C1 segment of cervical spinal cord (tissue), 14 donors: Measurements from ENCODE around the gene NT5DC3.
"Not testable (repeated sequence)": the region's sequence is repeated elsewhere in the genome, so short reads cannot be mapped to it uniquely, and the experiment has no call there.

ENCODE experiments used
- DNase-seq, 14 donors: peaks; one replicate each; lab custom pipeline; 2025; lab: John Stamatoyannopoulos, UW

Gene NT5DC3

DNA sequence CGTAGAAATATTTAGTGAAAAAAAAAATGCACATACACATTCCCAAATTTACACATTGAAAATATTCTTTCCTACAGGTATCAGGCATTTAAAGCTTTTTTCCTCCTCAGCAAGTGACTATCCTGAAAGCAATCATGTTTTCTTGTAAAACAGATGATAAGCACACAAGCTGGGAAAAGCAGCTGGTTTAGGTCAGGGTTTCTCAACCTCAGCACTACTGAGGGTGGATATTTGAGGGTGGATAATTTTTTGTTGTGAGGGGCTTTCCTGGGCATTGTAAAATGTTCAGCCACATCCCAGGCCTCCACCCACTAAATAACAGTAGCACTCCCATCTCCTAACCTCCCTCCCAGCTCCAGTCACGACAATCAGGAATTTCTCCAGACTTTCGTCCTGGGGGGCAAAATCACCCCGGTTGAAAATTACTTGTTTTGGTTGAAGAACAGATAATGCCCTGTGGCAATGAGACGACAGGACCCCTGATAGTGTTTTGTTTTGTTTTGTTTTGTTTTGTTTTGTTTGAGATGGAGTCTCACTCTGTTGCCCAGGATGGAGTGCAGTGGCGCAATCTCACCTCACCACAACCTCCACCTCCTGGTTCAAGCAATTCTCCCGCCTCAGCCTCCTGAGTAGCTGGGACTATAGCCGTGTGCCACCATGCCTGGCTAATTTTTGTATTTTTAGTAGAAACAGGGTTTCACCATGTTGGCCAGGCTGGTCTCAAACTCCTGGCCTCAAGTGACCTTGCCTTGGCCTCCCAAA is 15.0 kb upstream of the NT5DC3 start:
- no peak for DNase-seq

DNA sequence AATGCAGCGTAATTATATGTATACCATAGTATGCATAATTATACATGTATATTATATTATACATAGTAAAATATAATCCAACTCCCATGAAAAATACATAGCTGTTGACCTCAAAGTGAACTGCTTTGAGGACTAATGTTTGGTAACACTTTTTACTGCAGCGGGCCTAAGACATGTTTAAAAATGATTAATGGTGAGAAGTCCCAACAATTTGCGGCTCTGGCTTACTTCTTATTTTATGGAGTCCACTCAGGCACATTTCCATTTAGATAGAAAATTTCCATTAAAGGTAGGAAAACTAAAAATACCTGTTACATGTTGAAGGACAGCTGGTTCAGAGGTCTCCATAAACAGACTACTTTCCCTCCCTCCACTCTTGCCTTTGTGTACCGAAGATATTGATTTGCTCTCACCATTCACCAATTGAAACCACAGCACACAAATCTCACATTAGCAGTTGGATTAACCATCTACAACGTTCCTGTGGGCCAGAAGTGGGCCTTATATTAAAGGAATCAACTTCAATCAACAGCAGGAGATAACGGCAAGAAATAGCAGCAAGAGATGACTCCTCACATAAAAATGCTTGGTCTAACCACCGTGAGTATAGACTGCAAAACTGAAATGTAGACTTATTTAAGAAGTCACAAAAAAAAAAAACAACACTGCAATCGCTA is 14.1 kb upstream of the NT5DC3 start:
- DNase-seq = no peak

DNA sequence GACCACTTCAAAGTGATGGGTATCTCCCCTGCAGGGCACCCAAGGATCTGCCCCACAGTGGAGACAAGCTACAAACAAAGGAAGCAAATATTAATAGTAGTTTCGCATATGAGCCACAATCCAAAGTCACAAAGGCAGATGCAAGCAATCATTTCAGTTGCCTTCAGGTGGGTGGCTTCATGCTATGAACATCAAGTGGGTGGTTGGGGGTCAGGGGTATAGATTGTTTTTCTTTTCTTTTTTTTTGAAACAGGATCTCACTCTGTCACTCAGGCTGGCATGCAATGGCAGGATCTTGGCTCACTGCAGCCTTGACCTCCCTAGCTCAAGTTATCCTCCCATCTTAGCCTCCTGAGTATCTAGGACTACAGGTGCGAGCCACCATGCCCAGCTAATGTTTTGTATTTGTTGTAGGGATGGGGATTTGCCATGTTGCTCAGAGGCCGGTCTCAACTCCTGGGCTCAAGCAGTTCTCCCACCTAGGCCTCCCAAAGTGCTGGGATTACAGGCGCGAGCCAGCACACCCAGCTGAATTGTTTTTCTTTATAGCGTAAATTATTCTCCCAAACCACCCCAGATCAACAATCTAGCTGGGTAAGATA is 13.4 kb upstream of the NT5DC3 start:
- DNase-seq = no peak

DNA sequence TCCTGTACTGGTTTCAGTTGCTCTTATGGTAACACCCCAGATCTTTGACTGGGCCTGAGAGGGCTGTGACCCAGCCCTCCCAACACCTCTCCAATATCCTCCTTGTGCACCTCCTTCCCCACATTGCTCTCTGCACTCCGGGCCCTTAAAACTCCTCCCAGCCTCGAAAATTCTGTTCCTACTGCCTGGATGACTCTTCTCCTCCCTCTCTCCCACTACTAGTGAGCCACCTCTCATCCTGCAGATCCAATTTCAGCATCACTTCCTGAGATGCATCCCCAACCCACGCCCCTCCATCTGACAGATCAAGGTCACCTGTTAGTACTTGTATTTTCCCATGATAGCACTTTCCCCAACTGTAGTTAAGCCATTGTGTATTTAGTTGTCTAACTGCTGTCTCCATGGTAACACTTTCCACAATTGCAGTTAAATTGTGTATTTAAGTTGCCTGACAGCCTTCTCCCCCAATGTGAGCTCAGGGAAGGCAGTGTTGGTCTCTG is 11.5 kb upstream of the NT5DC3 start:
- DNase-seq = no peak

DNA sequence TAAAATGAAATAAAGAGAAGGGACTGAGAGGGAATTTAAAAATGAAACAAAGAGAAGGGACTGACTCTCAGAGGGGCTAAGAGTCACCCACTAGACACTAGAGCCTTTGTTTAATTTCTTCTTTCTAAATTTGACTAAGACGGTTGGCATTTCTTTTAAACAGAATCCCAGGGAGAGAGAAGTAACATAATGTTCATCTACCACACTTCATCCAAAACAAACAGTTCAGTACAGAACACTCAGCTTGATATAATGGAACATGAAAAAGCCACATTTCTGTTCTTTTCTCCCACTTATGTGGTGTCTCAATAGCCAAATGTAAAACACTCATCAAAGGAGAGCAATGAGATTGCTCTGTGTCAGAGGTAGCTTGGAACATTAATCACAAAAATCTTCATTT is 10.1 kb upstream of the NT5DC3 start:
- no peak for DNase-seq

DNA sequence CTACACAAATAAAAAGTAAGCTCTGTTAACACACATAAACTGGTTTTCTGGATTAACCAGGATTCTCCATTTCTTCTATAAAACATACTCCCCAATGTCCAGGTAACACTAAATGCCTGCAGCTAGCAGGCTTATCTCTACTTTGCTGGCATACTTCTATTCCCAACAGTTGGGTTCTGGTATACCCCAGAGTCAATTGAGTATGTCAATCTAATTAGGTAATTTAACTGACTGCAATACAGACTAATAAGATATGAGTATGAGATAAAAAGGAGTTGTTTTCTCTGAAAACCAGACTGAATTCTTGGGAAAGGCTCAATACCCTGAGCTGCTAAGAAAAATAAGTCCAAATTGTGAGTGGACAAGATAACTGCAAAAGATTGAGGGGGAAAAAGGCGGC is 9.4 kb upstream of the NT5DC3 start:
- no peak for DNase-seq

DNA sequence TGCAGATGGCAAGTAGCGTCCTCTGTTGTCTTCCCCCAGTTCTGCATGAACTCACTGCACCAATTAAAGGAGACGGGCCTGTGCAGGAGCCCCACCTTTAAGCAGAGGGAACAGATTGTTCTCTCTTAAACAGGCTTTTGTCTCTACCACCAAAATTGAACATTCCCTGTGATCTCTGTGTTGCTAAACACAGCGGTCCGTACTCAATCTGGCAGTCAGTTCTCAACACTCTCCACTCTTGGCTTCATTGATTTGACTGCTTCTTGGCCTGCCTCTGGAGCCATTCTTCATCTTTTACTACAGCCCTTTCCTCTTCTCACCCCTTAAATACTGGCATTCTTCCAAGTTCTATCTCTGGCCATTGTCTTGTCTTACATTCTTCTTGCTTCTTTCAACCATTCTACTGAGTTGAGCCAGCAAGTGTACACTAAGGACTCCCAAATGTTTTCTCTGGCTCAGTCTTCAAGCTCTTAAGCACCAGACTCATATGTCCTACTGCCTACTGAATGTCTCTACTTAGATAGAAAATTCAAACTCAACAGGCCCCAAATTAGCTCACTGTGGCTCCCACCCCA is 8.0 kb upstream of the NT5DC3 start:
- DNase-seq = peak in 1 of 14 donors; percentile 4

DNA sequence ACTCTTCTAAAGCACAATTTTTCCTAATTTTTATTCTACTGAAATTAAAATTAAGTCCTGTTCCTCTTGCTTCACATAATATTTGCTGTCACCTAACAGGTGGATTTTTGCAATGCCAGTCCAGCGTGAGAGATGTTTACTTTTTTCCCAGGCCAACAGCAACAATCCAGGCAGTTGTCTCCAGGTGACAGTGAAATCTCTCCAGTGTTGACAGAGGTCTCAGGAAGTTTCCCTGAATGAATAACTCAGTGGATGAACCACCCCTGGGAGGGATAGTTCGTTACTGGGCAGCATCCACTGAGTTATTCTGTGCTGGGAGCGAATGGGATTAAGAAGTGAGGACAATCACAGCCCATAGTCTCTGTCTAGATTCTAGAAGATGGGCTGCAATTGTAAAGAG is 7.1 kb upstream of the NT5DC3 start:
- DNase-seq = no peak

DNA sequence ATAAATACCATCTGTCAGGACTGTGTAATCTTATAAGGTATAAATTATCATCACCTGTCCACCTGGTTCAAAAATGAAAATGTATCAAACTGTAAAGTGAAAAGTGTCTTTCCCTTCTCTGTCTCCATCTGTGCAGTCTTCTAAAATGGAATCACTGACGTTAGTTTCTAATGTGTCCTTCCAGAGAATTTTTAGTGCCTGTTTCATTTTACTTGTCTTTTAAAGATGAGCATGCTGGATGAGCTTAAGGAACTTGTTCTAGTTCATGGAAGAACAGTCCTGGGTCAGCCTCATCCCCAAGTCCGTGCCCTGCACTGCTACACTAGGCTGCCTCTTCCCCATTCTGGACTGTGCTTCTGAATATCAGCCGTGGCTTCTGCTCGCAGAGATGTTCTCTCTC is 5.4 kb upstream of the NT5DC3 start:
- no peak for DNase-seq

DNA sequence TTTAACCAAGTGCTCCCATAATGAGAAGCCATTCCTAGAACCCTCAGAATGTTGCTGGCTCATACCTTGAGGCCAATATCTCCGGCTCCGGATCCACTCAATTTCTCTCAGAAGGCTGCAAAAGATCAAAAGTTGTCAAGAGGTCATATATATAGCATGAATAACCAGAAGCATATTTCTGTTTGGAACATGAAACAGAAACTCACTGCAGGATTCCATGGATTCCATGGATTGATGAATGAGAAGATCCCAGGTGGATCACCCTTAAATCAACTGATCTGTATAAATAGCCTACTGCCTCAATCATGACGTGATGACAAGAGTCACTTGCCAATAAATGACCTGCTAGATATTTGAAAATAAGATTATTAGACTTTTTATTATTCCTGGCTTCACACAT is 3.3 kb upstream of the NT5DC3 start:
- no peak for DNase-seq

DNA sequence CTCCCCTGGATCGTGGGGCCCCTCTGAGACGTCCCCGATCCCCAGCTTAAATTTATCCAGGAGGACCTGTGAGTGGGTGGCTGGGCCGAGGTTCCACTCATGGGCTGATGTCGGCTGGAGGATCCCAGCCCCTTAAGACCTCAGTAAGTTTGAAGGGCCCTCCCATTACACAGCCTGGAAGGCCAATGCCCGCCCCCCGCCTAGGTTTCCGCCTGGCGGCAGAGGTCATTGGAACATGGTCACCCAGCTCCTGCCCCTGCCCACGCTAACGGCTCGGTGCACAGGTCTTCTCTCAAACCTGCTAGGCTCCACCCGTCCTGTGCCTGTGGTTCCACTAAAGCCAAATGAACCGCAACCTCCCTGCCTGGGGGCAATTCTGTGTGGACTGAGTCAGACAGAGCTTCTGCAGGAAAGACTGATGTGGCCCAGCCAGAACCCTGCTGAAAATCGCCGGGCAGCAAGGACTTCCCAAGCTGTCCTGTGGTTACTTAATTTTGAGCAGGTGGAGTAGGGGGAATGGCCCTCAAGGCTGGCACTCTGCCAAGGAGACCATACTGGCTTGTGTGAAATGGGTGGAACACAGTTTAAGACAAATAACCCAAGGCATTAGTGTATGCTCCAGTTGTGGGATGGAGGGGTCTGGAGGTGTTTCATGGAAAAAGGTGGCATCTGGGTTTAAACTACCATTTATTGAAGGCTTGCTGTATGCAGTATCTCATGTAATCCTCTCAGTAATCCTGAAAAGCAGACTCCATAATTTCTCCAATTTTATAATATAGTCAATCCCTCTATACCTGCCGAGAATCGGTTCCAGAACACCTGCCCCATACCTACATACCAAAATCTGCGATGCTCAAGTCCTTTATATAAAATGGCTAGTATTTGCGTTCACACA is 903 bp upstream of the NT5DC3 start:
- peak in 4 of 14 donors; percentile 23 to 52 (median 39) for DNase-seq

DNA sequence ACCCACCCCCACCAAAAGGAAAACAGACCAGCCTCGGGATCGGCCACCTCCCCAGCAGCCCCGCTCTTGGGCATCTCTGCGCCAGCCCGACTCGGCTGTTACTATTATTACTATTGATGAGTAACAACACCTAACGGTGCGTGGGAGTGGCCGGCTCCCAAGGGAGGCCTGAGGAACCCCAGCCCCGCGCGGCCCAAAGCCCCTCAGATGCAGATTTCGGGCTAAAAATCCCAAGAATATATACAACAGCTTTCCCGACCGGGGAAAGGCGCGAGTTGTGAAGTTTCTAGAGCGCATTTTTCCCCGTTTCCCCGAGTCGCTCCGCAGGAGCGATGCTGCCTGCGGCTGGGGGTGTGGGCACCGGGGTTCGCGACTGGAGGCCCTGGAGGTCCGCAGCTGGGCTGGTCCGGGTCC is 565 bp downstream of the NT5DC3 start:
- DNase-seq = no peak

DNA sequence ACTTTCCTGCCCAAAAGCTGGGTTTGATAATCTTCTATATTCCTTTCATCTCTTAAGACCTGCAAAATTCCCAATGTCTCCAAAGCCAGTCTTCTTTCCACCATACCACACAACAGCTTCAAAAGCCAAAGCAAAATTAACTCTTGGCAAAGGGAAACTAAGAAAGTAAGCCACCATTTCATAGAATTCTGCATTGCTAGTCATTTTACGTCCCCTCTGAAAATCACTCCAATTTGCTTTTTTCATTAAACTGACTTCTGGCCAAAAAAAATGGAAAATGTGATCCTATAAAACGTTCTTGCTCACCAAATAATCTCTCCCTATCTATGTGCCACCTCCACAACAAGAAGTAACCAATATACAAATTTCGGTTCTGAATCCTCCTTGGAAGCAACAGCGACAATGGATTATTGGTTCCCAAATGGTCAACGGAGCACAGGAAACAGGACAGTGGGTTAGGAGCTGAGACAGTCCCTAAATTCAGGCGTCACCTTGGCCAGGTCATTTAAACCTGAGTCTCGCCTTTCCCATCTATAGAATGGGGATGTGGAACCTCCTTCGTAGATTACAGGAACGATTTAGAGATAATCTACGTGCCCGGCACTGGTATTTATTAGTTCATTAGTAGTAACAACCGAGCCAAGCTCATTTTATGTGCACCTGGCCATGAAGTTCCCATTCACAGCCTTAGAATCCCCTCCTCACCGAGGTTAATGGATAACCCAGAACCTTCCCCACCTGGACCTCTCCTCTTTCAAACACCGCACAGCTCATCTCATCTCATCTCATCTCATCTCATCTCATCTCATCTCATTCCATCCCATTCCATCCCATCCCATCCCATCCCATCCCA is 1.2 kb downstream of the NT5DC3 start:
- no peak for DNase-seq

DNA sequence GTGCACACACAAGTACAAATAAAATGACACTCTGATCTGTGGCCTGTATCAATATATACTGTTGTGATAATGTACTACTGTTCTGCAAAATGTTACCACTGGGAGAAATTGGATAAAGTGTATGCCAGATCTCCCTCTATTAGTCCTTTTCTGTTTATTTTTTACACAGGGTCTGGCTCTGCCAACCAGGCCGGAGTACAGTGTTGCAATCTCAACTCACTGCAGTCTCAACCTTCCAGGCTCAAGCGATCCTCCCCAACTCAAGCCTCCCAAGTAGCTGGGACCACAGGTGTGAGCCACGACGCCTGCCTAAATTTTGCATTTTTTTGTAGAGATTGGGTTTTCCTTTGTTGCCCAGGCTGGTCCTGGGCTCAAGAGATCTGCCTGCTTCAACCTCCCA is 1.9 kb downstream of the NT5DC3 start:
- peak in 1 of 14 donors; percentile 2 for DNase-seq

DNA sequence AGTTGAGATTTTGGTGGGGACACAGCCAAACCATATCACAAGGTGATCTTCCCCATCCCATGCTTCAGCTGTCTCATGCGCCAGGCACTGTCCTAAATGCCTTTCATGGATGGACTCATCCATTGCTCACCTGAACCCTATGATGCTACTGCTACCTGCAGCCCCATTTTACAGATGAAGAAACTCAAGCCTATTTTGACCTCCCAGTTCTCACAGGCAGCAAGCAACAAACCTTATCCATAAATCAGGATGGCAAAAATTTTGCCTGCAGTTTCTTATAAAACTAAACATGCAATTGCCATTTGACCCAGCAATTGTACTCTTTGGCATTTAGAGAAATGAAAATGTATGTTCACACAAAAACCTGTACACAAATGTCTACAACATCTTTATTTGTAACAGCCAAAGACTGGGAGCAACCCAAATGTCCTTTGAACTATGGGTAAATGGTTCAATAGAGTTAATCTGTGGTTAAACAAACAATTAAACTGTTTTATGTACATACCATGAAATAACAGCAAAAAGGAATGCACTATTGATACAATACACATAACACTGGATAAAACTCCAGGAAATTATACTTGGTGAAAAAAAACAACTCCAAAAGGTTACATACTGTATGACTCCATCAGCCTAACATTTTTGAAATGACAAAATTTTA is 2.6 kb downstream of the NT5DC3 start:
- no peak for DNase-seq

DNA sequence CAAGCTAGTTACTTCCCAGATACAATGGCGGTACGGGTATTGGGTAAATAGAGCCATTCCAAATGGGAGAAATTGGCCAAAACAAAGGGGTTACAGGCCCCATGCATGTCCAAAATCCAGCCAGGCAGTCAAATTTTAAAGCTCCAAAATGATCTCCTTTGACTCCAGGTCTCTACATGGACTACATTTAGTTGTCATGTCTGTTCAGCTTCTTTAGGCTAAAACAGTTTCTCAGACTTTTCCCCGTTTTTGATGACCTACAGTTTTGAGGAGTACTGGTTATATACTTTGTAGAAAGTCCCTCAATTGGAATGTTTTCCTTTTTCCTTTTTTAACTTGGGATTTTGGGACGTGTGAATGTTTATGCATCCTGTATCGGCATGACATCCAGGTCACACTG is 4.7 kb downstream of the NT5DC3 start:
- DNase-seq = no peak

DNA sequence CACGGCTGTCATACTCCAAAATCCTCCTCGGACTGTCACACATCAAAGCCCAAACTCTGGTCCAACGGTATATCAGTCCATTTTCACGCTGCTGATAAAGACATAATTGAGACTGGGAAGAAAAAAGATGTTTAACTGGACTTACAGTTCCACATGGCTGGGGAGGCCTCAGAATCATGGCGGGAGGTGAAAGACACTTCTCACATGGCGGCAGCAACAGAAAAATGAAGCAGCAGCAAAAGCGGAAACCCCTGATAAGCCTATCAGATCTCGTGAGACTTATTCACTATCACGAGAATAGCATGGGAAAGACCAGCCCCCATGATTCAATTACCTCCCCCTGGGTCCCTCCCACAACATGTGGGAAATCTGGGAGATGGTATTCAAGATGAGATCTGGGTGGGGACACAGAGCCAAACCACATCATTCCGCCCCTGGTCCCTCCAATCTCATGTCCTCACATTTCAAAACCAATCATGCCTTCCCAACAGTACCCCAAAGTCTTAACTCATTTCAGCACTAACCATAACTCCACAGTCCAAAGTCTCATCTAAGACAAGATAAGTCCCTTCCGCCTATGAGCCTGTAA is 5.2 kb downstream of the NT5DC3 start:
- DNase-seq = not testable (repeated sequence)

DNA sequence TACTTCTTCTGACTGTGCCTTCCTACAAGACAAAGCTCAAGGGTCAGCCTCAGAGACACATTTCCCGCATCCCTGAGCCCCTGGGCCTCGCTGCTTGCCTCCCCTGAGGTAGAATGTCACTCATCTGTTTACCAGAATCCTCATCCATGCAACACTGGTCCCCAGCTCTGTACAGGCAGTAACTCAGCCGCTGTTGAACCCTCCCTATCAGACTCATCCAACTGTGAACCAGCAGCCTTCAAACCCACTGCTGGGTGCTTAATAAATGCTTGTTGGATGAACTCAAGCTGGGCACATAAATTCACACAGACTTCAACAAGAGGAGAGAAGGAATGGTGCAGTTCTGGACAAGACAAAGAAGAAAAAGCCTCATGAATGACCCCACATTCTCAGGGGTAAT is 6.1 kb downstream of the NT5DC3 start:
- DNase-seq = no peak

DNA sequence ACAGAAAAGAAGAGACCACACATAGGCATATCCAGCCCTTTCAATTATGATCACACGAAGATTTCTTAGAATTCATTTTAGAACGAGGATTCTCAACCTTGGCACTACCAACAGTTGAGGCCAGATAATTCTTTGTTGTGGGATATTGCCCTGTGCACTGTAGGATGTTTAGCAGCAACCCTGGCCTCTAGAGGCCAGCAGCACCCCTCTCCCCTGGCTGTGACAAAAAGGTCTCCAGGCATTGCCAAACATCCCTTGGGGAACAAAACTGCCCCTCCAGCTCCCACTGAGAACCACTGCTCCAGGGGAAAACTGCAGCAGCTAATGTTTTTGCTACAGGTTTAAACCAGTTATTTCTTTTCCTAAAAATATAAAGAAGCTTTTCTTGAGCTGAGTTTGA is 7.1 kb downstream of the NT5DC3 start:
- no peak for DNase-seq
